ENCODE measurements around the gene YIPF3. TPM values are rescaled to one million over a fixed set of nuclear protein-coding genes. Genes with fewer than 3 reads are reported as not detected.
"Not testable (repeated sequence)": the region's sequence is repeated elsewhere in the genome, so short reads cannot be mapped to it uniquely, and the experiment has no call there.

YIPF3 gene
- total and polyA plus RNA-seq, 2 donors (not counting 1 experiment from before 2014, with no cell fraction given) = 64.3 to 92.6 TPM

GRCh38 chr6:43499028-43499815, 17.5 kb downstream of the YIPF3 start:
- TF ChIP-seq CTCF (IDR thresholded peaks at IDR 0.05) = no peak
- TF ChIP-seq EZH2 (IDR thresholded peaks at IDR 0.05; ENCODE audit: borderline replicate concordance, insufficient read depth, low read depth, low read length, poor library complexity, severe bottlenecking) = no peak
- no peaks in the 10 kb centered on the region for H3K9me3 ChIP-seq (ENCODE audit: control extremely low read depth in 1 of 3, control insufficient read depth in 2 of 3, insufficient read depth in 1 of 3, low read length in 2 of 3)
- Mint-ChIP-seq H3K9me3 (ENCODE audit: insufficient read depth) (no peaks in the 10 kb centered on the region), H3K4me3 (no peak overlapping the region), H3K27ac (no peak overlapping the region), H3K4me1 (peaks cover 7% of the 10 kb centered on the region), H3K27me3 (no peaks in the 10 kb centered on the region)
- H3K27ac ChIP-seq (ENCODE audit: low read length in 2 of 2) = no peak overlapping the region
- no peaks in the 10 kb centered on the region for H4K20me1 ChIP-seq (ENCODE audit: control insufficient read depth, insufficient read depth, low read length, poor library complexity, severe bottlenecking)
- peaks cover 0 to 72% of the 10 kb centered on the region in 2 experiments for H3K36me3 ChIP-seq (replicated peaks in 1 of 2; ENCODE audit: control extremely low read depth in 1 of 2, control insufficient read depth in 1 of 2, extremely low read depth in 1 of 2, insufficient read depth in 2 of 2, low read length in 1 of 2)
- no peaks in the 10 kb centered on the region for H3K27me3 ChIP-seq (replicated peaks in 1 of 4; ENCODE audit: control extremely low read depth in 1 of 4, control insufficient read depth in 3 of 4, insufficient read depth in 4 of 4, low read length in 3 of 4)
- H3K4me2 ChIP-seq (replicated peaks; ENCODE audit: low read depth, low read length, poor library complexity, severe bottlenecking) = no peak overlapping the region
- no peak overlapping the region for H3K4me3 ChIP-seq (ENCODE audit: control extremely low read depth in 1 of 5, extremely low read depth in 1 of 5, insufficient read depth in 1 of 5, low read depth in 2 of 5, low read length in 4 of 5)
- peaks cover 10% of the 10 kb centered on the region for H3K79me2 ChIP-seq (ENCODE audit: control insufficient read depth, insufficient read depth, low read length)
- ChIA-PET CTCF (interaction anchor here (1.2 to 3.2 kb wide), 3 partner anchors 8 to 11 kb away, joined by 3 to 11 read pairs (median 8); partner anchors contain the start of gene LRRC73), POLR2A (no interaction called here)
- WGBS (ENCODE audit: insufficient coverage) = 95% methylated on average over 12 of the region's 12 CpGs
- DNase-seq (no peak), ATAC-seq (ENCODE audit: low read depth) (no peak)
- H3K9ac ChIP-seq (ENCODE audit: low read length) = no peak overlapping the region
- H3K4me1 ChIP-seq (ENCODE audit: control insufficient read depth in 2 of 2, insufficient read depth in 2 of 2, low read length in 2 of 2) = peaks cover 0 to 6% of the 10 kb centered on the region in 2 donors
- no peak overlapping the region for H2AFZ ChIP-seq (ENCODE audit: insufficient read depth, low read depth, low read length, poor library complexity, severe bottlenecking)
- intact Hi-C loops (cut with micrococcal nuclease) = no loop called here

- CTCF ChIA-PET = interaction anchor here (1.9 kb wide), 1 partner anchor 9 kb away, joined by 8 read pairs; no protein-coding TSS in a partner anchor
These were observed 18.4 kb downstream of the YIPF3 start for GRCh38 chr6:43498291-43498690.

More at GRCh38 chr6:43498291-43498690, 18.4 kb downstream of the YIPF3 start:
- ATAC-seq (ENCODE audit: low read depth); H4K20me1 ChIP-seq (ENCODE audit: control insufficient read depth, insufficient read depth, low read length, poor library complexity, severe bottlenecking); POLR2A ChIA-PET; H2AFZ ChIP-seq (ENCODE audit: insufficient read depth, low read depth, low read length, poor library complexity, severe bottlenecking); intact Hi-C loops (cut with micrococcal nuclease); H3K9ac ChIP-seq (ENCODE audit: low read length); H3K4me3 Mint-ChIP-seq; H3K27me3 ChIP-seq (replicated peaks in 1 of 4; ENCODE audit: control extremely low read depth in 1 of 4, control insufficient read depth in 3 of 4, insufficient read depth in 4 of 4, low read length in 3 of 4); H3K4me1 ChIP-seq (ENCODE audit: control insufficient read depth in 2 of 2, insufficient read depth in 2 of 2, low read length in 2 of 2); H3K9me3 Mint-ChIP-seq (ENCODE audit: insufficient read depth); H3K27me3 Mint-ChIP-seq; H3K27ac Mint-ChIP-seq; H3K4me2 ChIP-seq (replicated peaks; ENCODE audit: low read depth, low read length, poor library complexity, severe bottlenecking); H3K27ac ChIP-seq (ENCODE audit: low read length in 2 of 2); H3K4me3 ChIP-seq (ENCODE audit: control extremely low read depth in 1 of 5, extremely low read depth in 1 of 5, insufficient read depth in 1 of 5, low read depth in 2 of 5, low read length in 4 of 5); DNase-seq; H3K9me3 ChIP-seq (ENCODE audit: control extremely low read depth in 1 of 3, control insufficient read depth in 2 of 3, insufficient read depth in 1 of 3, low read length in 2 of 3): not testable (repeated sequence)
- Histone ChIP-seq H3K79me2 (ENCODE audit: control insufficient read depth, insufficient read depth, low read length) (peaks cover 16% of the 10 kb centered on the region), H3K36me3 (replicated peaks in 1 of 2; ENCODE audit: control extremely low read depth in 1 of 2, control insufficient read depth in 1 of 2, extremely low read depth in 1 of 2, insufficient read depth in 2 of 2, low read length in 1 of 2) (peaks cover 0 to 68% of the 10 kb centered on the region in 2 experiments)
- 100% methylated on average over 4 of the region's 5 CpGs for WGBS (ENCODE audit: insufficient coverage)
- H3K4me1 Mint-ChIP-seq = peaks cover 10% of the 10 kb centered on the region

Measured in B cell (primary cell).